GM21529 (cell line): ENCODE results near the gene PRLHR.
"Not testable (repeated sequence)": the region's sequence is repeated elsewhere in the genome, so short reads cannot be mapped to it uniquely, and the experiment has no call there.

Experiments used
- ATAC-seq: cut with Tn5 transposase; IDR thresholded peaks from one replicate; pipeline ENCODE4 v1.9.1; 2021; ENCODE audit not compliant: unreplicated experiment

The PRLHR gene

DNA sequence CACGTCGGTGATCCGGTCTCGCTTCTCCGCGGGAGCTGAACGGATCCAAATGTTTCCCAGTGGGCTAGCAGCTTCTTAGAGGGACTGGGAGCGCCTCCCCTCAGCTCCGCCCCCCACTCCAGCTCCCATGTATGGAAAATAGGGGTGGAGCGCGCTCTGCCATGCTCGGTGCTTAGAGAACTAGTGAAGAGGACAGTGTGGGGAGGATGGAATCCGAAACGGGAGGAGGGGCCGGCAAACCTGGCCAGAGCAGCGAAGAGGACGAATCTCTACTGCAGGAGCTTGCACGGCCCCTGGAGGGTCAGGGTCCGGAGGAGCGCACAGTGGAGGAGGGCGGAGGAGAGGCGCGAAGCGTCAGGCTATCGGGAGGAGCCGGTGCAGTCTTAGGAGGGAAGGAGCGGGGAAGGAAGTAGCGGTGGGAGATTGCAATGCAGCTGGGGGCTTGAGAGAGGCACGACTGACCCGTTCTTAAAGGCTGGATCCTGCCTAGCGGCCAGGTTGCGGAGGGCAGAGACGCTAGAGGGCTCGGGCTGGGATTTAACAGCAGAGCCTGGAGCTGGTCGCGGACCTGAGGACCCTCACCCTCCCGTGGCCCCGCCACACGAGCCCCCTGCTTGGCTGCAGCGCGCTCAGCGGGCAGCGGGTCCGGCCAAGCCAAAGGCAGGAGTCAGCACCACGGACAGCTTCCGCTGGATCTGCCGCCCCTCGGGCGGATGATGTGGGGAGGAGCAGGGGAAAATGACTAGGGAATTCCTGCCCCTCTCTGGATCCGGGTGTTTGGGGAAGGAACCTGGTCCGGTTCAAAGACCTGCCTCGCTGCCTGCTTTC, at the start of gene PRLHR:
TSS of gene PRLHR (minus strand) at position 51 of the 828 bp plus-strand sequence. CDS start 404 bp downstream, outside the sequence.
- ATAC-seq = no peak

- ATAC-seq = no peak
Measured at GRCh38 chr10:118642228-118642627, 46.8 kb upstream of the PRLHR start.

- ATAC-seq = no peak
Measured at GRCh38 chr10:118638680-118639079, 43.2 kb upstream of the PRLHR start.

DNA sequence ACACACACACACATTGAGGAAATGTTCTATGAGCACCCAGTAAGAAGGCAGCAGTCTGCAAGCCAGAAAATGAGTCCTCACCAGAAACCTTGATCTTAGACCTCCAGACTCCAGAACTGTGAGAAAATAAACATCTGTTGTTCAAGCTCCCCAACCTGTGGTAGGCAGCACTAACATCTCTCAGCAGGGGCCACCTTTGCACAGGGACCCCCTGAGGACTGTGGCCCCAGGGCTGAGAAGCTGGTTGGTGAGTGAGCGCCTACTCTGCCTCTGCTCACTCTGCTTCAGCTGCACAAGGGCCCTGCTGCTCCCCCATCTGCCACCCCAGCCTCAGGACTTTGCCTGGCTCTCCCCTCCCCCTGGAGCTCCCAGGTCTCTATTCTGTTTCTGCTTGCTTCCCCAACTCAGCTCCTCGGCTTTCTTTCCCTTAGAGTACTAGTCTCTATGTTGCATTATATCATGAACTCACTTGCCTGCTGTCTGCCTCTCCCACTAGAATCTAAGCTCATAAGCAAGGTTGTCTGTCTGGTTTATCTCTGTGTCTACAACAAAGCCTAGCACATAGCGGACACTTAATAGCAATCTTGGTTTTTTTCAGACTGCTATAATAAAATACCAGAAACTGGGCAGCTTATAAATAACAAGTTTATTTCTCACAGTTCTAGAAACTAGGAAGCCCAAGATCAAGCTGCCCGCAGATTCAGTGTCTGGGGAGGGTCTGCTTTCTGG, 40.4 kb upstream of the PRLHR start:
- no peak for ATAC-seq

- no peak for ATAC-seq
Measured at GRCh38 chr10:118633786-118634185, 38.3 kb upstream of the PRLHR start.

DNA sequence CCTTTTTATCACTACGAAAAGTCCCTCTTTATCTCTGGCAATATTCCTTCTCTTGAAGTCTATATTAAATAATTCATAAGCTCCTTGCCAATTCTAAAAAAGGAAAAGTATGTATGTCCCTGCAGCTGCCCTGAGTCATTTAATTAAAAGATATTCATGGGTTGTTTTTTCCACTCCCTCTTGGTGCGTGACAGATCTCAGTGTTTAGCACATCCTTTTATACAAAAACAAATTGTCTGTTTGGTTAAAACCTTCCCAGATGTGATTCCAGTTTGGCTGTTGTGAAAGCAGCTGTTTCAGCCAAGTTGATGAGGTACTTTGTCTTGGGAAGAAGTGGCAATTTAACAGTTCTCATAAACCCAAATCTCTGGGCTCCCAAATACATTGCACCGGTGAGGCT, 33.8 kb upstream of the PRLHR start:
- ATAC-seq = no peak

DNA sequence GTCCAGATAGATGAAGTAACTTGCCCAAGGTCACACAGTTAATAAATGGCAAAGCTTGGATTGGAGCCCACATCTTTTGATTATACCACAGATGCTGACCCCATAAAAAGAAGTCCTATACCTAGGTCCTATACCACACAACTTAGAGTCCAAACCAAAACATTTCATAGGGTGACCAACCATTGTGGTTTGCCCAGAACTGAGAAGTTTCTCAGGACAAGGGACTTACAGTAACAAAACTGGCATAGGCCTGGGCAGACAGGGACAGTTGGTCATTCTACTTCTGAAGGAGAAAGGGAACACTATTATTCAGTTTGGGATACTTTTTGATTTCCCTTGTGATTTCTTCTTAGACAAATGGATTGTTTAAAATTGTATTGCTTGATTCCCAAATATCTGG, 32.9 kb upstream of the PRLHR start:
- no peak for ATAC-seq

- ATAC-seq = no peak
Measured at GRCh38 chr10:118626953-118627352, 31.5 kb upstream of the PRLHR start.

DNA sequence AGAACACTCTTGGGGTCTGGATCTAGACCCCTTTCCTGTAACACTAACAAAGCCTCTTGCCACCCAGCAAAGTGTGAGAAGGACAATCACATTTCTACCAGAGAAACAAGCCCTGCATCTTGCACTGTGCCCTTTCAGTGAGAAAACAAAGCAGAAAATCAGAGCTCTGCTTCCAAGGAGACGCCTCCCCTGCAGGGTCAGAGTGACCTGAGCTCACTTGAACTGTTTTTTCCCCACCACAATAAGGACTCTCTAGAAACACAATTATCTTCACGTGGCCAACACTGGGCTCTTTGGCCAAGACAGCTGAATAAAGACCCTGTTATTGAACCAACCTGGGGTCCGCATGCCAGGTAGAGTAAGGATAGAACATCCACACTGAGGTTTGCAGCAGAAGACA, 30.1 kb upstream of the PRLHR start:
- ATAC-seq = no peak

DNA sequence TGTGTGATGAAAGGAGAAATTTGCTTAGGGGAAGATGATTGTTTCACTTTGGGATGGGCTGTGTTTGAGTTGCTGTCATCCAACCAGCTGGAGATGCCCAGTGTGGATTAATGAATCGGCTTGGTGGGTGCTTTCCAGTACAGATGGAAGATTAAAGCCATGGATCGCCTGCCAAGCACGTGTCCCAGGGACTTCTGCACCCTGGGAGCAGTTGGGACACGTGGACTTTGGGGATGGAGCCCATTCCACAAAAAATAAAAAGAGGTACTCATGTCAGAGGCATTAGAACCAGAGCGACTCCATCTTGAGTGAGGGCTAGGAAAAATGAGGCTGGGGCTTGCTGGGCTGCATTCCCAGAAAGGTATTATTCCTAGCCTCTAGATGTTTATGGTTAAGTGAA, 29.3 kb upstream of the PRLHR start:
- no peak for ATAC-seq

- ATAC-seq = no peak
Measured at GRCh38 chr10:118621304-118621942, 26.0 kb upstream of the PRLHR start.

GRCh38 chr10:118613863-118614262, 18.4 kb upstream of the PRLHR start:
- ATAC-seq = not testable (repeated sequence)

GRCh38 chr10:118610577-118610976, 15.1 kb upstream of the PRLHR start:
- ATAC-seq = no peak

DNA sequence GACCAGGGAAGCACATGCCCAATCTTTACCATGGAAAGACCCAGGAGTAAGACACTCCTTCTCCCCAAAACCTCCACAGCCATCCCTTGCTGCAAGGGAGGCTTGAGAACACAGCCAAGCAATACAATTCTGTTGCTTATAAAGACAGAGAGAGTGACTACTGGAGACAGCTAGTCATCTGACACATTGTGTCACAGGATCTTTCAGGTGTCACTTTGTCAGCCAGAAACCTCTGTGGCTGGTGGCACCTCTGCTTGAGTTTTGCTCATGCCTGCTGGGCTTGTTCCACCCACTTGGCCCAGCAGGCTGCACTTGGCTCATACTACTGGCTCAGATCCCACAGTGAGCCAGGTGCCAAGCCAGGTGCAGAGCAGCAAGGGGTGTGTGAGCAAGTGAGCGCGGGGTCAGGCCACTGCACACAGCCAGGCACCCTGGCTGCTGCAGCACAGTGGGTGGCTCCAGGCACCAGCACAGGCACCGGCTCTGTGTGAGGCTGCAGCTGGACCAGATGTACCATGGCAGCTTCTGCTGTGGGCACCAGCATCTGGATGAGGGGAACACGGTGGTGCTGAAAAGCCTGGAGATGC, 12.4 kb upstream of the PRLHR start:
- no peak for ATAC-seq

- ATAC-seq = no peak
Measured at GRCh38 chr10:118605694-118606093, 10.2 kb upstream of the PRLHR start.

DNA sequence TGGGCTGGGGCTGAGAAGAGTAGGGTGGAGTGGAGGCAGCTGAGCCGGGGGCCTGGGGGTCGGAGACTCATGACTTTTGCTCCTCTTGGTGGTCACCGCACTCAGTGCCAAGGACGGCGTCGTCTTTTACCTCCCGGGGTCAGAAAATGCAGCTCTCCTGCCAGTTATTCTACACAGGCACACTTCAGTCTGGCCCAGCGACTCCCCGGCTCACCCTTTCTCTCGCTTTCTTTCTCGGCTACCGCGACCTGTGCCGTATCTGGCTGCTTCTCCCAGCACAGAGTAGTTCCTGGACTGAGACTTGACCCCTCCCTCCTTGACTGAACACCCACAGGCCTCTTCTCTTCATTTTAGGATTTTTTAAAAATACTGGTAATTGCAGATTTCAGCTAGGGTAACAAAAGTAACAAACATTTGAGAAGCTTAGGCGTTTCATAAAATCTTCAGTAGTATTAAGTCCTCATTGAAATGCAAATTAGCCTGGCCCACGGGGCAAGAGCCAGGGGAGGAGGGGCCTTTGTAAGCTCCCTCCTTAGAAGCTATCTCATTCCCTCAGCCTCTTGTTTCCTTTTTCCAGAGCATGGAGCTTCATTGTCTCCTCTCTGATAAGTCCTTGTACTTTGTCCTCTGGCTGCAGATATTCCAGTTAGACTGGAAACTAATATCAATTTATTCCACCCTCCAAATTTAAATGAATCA, 1.1 kb upstream of the PRLHR start:
- ATAC-seq = no peak

DNA sequence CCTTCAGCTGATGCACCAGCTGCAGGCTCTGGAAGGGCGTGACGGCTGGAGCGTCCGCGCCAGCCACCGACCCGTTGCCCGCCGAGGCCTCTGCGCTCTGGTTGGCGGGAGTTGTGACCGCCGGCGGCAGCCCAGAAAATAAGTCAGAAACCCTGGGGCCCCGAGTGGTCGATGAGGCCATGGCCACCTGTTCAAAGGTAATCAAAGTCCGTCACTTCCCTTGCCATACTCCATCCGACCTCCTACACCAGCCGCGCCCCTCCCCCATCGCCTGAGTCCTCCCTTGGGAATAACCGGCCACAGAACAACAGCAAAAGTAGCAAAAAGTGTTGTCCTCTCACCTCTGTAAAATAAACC, 406 bp downstream of the PRLHR start:
- no peak for ATAC-seq

DNA sequence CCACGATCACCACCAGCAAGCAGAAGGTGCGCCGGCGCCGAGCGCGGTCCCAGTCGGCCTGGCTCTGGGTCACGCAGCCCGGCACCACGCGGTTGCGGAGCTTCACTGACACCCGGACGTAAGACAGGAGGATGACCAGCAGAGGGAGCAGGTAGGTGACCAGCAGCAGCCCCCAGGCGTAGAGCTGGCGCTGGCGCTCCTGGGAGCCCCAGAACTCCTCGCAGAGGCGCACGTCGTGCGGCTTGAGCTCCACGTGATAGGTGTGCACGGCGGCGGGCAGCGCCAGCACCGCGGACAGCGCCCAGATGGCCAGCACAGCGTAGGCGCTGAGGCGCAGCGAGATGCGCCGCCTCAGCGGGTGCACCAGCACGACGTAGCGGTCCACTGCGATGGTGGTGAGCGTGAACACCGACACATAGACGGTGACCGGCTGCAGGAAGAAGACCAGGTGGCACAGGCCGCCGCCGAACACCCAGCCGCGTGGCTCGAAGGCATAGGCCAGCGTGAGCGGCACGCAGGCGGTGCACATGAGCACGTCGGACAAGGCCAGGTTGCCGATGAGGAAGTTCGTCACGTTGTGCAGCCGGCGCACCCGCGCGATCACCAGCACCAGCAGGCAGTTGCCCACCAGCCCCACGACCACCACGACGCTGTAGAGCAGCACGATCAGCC, 920 bp downstream of the PRLHR start:
- ATAC-seq = no peak

- no peak for ATAC-seq
Measured at GRCh38 chr10:118592675-118593330, 2.6 kb downstream of the PRLHR start.

GRCh38 chr10:118590334-118590733, 5.1 kb downstream of the PRLHR start:
- no peak for ATAC-seq
